Upper lobe of left lung (tissue), 6 donors: ENCODE data around the gene MX1. TPM values are rescaled to one million over a fixed set of nuclear protein-coding genes. Genes with fewer than 3 reads are reported as not detected.

Experiments
- ATAC-seq, 2 donors: fragments of 200-7000 bp; cut with Tn5 transposase; one replicate each; pipeline ENCODE4 v1.9.1; 2022; ENCODE audit warnings: mild to moderate bottlenecking in 2 of 2, moderate library complexity in 2 of 2; ENCODE audit not compliant: low FRiP score in 2 of 2
- DNase-seq, 2 donors: peaks; one replicate each; pipeline ENCODE4 v3.0.0-alpha.2; 2019 to 2020
- H3K27ac ChIP-seq, 4 donors: fragments of 200-600 bp; sonication (generic); one replicate each; pipeline ENCODE4 v1.5.1; 2016 to 2019
- H3K27me3 ChIP-seq, 4 donors: fragments of 200-600 bp; sonication (generic); one replicate each; pipeline ENCODE4 v1.5.1; 2017 to 2019
- H3K36me3 ChIP-seq, 4 donors: fragments of 200-600 bp; sonication (generic); one replicate each; pipeline ENCODE4 v1.5.1; 2016 to 2019
- H3K4me1 ChIP-seq, 4 donors: fragments of 200-600 bp; sonication (generic); one replicate each; pipeline ENCODE4 v1.5.1; 2018 to 2019
- H3K4me3 ChIP-seq, 4 donors: fragments of 200-600 bp; sonication (generic); one replicate each; pipeline ENCODE4 v1.5.1; 2017 to 2019; ENCODE audit warnings: mild to moderate bottlenecking in 2 of 4, moderate library complexity in 1 of 4
- H3K9me3 ChIP-seq, 4 donors: fragments of 200-600 bp; sonication (generic); one replicate each; pipeline ENCODE4 v1.5.1; 2018 to 2019
- EP300 ChIP-seq, 4 donors: sonication (generic); formaldehyde crosslinking; IDR thresholded peaks; one replicate each; pipeline ENCODE4 v1.5.1; 2017; ENCODE audit warnings: antibody characterized with exemption in 4 of 4, control low read depth in 2 of 4
- POLR2A ChIP-seq, 4 donors: fragments of 450-650 bp; IDR thresholded peaks; one replicate each; pipeline ENCODE4 v1.5.1; 2016 to 2017; ENCODE audit warnings: antibody characterized with exemption in 4 of 4, mild to moderate bottlenecking in 2 of 4
- POLR2AphosphoS5 ChIP-seq, 2 donors: sonication (generic); formaldehyde crosslinking; IDR thresholded peaks; one replicate each; pipeline ENCODE4 v1.5.1; 2017; ENCODE audit warnings: antibody characterized with exemption in 2 of 2
- WGBS, 2 donors: methylation state at CpG; one replicate each; pipeline ENCODE4 v1.1.5; 2017 to 2018; 5-methylcytosine and 5-hydroxymethylcytosine counted together
- total RNA-seq, 6 donors: library from RNA; depleted of rRNA in 4 of 6; stranded (reverse); fragments of >200 nt in 4 of 6; gene quantifications; one replicate each; pipeline versions ENCODE4 v1.1.0 to v1.2.1, GENCODE V29; 2016 to 2021
- TF ChIP-seq, protein P1 (sequence below), 6 experiments: fragments of 450-650 bp in 4 of 6; fragments of 200-600 bp in 2 of 6; sonication (generic) in 2 of 6; IDR thresholded peaks; one replicate each; pipeline ENCODE4 v1.5.1; 2016 to 2019; ENCODE audit warnings: antibody characterized with exemption in 6 of 6
- donor health status: DM: no; HTN: no; CAD: no; lungs with moderate emphysema.
- donor health status: DM: no; HTN: yes; CAD: no; lungs with severe emphysema.

Gene MX1
- total RNA-seq, 6 donors from 2014 or later = 38.3 to 159 (median 89.0) TPM

GRCh38 chr21:41453198-41453597 is 27.2 kb downstream of the MX1 start:
- Histone ChIP-seq H3K27ac (no peak overlapping the region), H3K27me3 (no peaks in the 10 kb centered on the region), H3K9me3 (no peaks in the 10 kb centered on the region), H3K4me1 (no peaks in the 10 kb centered on the region), H3K36me3 (peaks cover 11 to 92% (median 47%) of the 10 kb centered on the region in 4 donors), H3K4me3 (no peak overlapping the region)
- WGBS, 2 donors = 78 to 100% methylated on average over 3 of the region's 3 CpGs
- ATAC-seq = no peak
- no peak for DNase-seq
- no peak for TF ChIP-seq POLR2AphosphoS5 (IDR thresholded peaks at IDR 0.05)
- TF ChIP-seq EP300 (IDR thresholded peaks at IDR 0.05) = no peak
- no peak for TF ChIP-seq POLR2A (IDR thresholded peaks at IDR 0.05)
- TF ChIP-seq, protein P1, sequence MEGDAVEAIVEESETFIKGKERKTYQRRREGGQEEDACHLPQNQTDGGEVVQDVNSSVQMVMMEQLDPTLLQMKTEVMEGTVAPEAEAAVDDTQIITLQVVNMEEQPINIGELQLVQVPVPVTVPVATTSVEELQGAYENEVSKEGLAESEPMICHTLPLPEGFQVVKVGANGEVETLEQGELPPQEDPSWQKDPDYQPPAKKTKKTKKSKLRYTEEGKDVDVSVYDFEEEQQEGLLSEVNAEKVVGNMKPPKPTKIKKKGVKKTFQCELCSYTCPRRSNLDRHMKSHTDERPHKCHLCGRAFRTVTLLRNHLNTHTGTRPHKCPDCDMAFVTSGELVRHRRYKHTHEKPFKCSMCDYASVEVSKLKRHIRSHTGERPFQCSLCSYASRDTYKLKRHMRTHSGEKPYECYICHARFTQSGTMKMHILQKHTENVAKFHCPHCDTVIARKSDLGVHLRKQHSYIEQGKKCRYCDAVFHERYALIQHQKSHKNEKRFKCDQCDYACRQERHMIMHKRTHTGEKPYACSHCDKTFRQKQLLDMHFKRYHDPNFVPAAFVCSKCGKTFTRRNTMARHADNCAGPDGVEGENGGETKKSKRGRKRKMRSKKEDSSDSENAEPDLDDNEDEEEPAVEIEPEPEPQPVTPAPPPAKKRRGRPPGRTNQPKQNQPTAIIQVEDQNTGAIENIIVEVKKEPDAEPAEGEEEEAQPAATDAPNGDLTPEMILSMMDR (IDR thresholded peaks at IDR 0.05) = no peak

DNA sequence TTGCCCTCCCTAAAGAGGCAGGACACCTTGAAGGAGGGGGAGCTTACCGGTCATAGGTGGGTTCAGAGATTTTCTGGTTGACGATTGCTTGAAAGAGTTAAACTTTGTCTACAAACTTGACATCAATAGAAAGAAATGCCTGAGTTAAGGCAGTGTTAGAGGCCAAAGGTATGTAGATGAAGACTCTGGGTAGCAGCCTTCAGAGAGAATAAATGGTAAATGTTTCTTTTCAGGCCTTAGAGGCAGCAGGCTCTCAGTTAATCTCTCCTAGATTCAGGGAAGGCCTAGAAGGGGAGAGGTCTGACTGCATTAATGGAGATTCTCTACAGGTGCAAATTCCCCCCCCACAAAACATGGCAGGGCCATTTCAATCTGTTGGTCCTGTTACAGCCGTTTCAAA is 27.7 kb downstream of the MX1 start:
- H3K36me3 ChIP-seq = peaks cover 15 to 92% (median 51%) of the 10 kb centered on the region in 4 donors
- no peak for DNase-seq
- no peak overlapping the region for H3K27ac ChIP-seq
- H3K9me3 ChIP-seq = no peaks in the 10 kb centered on the region
- H3K27me3 ChIP-seq = no peaks in the 10 kb centered on the region
- ATAC-seq = no peak
- 58 to 84% methylated on average over 3 of the region's 3 CpGs for WGBS, 2 donors
- no peak overlapping the region for H3K4me3 ChIP-seq
- no peaks in the 10 kb centered on the region for H3K4me1 ChIP-seq
- TF ChIP-seq POLR2AphosphoS5 (IDR thresholded peaks at IDR 0.05) (no peak), EP300 (IDR thresholded peaks at IDR 0.05) (no peak), POLR2A (IDR thresholded peaks at IDR 0.05) (no peak)
- TF ChIP-seq, protein P1 (IDR thresholded peaks at IDR 0.05) = no peak

DNA sequence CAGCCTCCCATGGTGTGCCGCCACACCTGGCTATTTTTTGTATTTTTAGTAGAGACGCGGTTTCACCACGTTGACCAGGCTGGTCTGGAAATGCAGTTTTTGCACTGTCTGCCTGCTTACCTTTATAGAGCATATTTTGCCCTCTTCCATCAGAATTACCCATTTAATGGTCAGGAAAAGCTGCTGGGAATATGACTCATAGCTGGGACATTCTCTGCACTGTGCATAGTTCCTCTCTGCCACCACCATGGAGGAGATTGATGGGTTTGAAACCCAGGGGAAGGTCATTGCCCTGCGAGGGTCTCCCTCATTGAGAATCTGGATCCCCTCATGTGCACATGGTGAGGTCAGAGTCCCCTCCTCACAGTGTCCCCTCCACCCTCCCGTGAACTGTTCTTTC is 32.1 kb downstream of the MX1 start:
- DNase-seq (no peak), ATAC-seq (no peak)
- Histone ChIP-seq H3K4me3 (no peak overlapping the region), H3K36me3 (peaks cover 11 to 63% (median 41%) of the 10 kb centered on the region in 4 donors), H3K9me3 (no peaks in the 10 kb centered on the region), H3K4me1 (peaks cover 0 to 3% (median 1%) of the 10 kb centered on the region in 4 donors), H3K27ac (no peak overlapping the region), H3K27me3 (no peaks in the 10 kb centered on the region)
- WGBS, 2 donors = 92 to 93% methylated on average over 4 to 6 of the region's 6 CpGs
- TF ChIP-seq POLR2AphosphoS5 (IDR thresholded peaks at IDR 0.05) = no peak
- no peak for TF ChIP-seq POLR2A (IDR thresholded peaks at IDR 0.05)
- TF ChIP-seq, protein P1 (IDR thresholded peaks at IDR 0.05) = no peak

GRCh38 chr21:41458559-41458958 is 32.5 kb downstream of the MX1 start:
- 89 to 93% methylated on average over 15 to 22 of the region's 22 CpGs for WGBS, 2 donors
- no peaks in the 10 kb centered on the region for H3K27me3 ChIP-seq
- H3K36me3 ChIP-seq = peaks cover 11 to 59% (median 41%) of the 10 kb centered on the region in 4 donors
- no peaks in the 10 kb centered on the region for H3K9me3 ChIP-seq
- no peak overlapping the region for H3K4me3 ChIP-seq
- peak in 1 of 2 donors; percentile 77 for DNase-seq
- H3K27ac ChIP-seq = no peak overlapping the region
- no peak for ATAC-seq
- H3K4me1 ChIP-seq = peaks cover 0 to 3% (median 1%) of the 10 kb centered on the region in 4 donors
- no peak for TF ChIP-seq POLR2A (IDR thresholded peaks at IDR 0.05)
- TF ChIP-seq EP300 (IDR thresholded peaks at IDR 0.05) = no peak
- TF ChIP-seq POLR2AphosphoS5 (IDR thresholded peaks at IDR 0.05) = no peak
- TF ChIP-seq, protein P1 (IDR thresholded peaks at IDR 0.05) = no peak

DNA sequence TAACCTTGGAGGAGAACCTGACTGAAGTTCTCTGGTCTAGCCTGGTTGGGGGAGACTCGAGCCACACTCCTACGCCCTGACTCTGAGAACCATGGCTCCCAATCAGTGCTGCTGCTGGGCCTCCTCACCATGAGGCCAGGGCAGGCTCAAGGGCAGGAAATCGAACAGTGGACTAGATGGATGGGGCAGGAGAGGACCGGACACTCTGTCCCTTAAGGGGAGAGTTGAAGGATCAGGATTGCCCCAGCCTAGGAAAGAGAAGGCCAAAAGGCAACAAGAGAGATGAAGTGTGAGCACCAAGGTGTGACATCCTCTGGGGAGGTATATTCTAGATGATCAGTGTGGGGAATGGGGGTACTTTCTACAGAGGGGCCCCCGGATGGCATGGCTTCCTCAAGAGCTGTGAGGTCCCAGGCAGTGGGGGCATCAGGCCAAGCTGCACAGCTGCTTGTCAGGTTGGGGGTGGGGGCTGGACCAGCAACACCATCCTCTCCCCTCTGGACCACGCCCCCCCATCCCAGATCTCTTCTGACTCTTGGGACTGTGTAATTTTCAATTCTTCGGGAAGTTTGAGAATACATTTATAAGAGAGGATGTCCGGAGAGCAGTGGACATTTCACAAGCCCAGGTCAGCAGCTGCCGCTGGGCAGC is 34.0 kb downstream of the MX1 start:
- H3K36me3 ChIP-seq = peaks cover 7 to 55% (median 32%) of the 10 kb centered on the region in 4 donors
- H3K4me1 ChIP-seq = peaks cover 0 to 3% (median 1%) of the 10 kb centered on the region in 4 donors
- WGBS, 2 donors = 82 to 85% methylated on average over 6 to 9 of the region's 9 CpGs
- ATAC-seq (peak; percentile 2 to 15), DNase-seq (no peak)
- no peak overlapping the region for H3K4me3 ChIP-seq
- no peak for TF ChIP-seq EP300 (IDR thresholded peaks at IDR 0.05)
- TF ChIP-seq POLR2AphosphoS5 (IDR thresholded peaks at IDR 0.05) = no peak
- TF ChIP-seq POLR2A (IDR thresholded peaks at IDR 0.05) = no peak
- TF ChIP-seq, protein P1 (IDR thresholded peaks at IDR 0.05) = no peak
- H3K27ac ChIP-seq = no peak overlapping the region
- no peaks in the 10 kb centered on the region for H3K9me3 ChIP-seq
- no peaks in the 10 kb centered on the region for H3K27me3 ChIP-seq
